Kidney (tissue), 14 donors: ENCODE measurements around the gene CITED4. TPM values are rescaled to one million over a fixed set of nuclear protein-coding genes. Genes with fewer than 3 reads are reported as not detected.

Source experiments
- DNase-seq, 5 donors: peaks; one replicate each; pipeline ENCODE4 v3.0.0-alpha.2; 2013 to 2020
- FAIRE-seq: peaks from 2 replicates; lab custom pipeline; 2012; peaks lifted over from hg19 to GRCh38; lab: Jason Lieb, UNC
- H3K27ac ChIP-seq, 2 donors: one replicate each; pipeline ENCODE4 v1.7.0; 2013; ENCODE audit warnings: low read depth in 2 of 2, low read length in 2 of 2, inconsistent platforms in 1 of 2
- H3K27me3 ChIP-seq: one replicate; pipeline ENCODE4 v1.7.1; 2013; ENCODE audit warnings: low read length, inconsistent platforms; ENCODE audit not compliant: control insufficient read depth, insufficient read depth
- H3K36me3 ChIP-seq, 3 donors: one replicate each; pipeline versions ENCODE4 v1.7.0 to v1.7.1; 2013; ENCODE audit warnings: low read length in 3 of 3, control low read depth in 1 of 3, inconsistent platforms in 1 of 3; ENCODE audit not compliant: insufficient read depth in 3 of 3, control insufficient read depth in 2 of 3
- H3K4me1 ChIP-seq, 3 donors: one replicate each; pipeline versions ENCODE4 v1.7.0 to v1.7.1; 2013; ENCODE audit warnings: low read length in 3 of 3, inconsistent platforms in 1 of 3, low read depth in 1 of 3; ENCODE audit not compliant: control insufficient read depth in 2 of 3, insufficient read depth in 2 of 3
- H3K4me3 ChIP-seq, 3 donors: one replicate each; pipeline versions ENCODE4 v1.7.0 to v1.8.1; 2013; ENCODE audit warnings: low read length in 3 of 3, control low read depth in 1 of 3, inconsistent platforms in 1 of 3
- H3K9ac ChIP-seq, 3 donors: one replicate each; pipeline versions ENCODE4 v1.7.0 to v1.7.1; 2013; ENCODE audit warnings: low read length in 3 of 3, control low read depth in 1 of 3, inconsistent platforms in 1 of 3
- H3K9me3 ChIP-seq, 3 donors: one replicate each; pipeline versions ENCODE4 v1.7.0 to v1.7.1; 2013; ENCODE audit warnings: low read length in 3 of 3, control low read depth in 1 of 3, inconsistent platforms in 1 of 3; ENCODE audit not compliant: control insufficient read depth in 2 of 3, insufficient read depth in 1 of 3
- CTCF ChIP-seq: IDR thresholded peaks from 3 replicates; pipeline ENCODE4 v1.5.1; 2012; ENCODE audit warnings: mild to moderate bottlenecking, moderate library complexity, borderline replicate concordance; ENCODE audit not compliant: insufficient read depth; ENCODE audit errors: extremely low read depth
- intact Hi-C: fragments of 100-400 bp; cut with DNase I; formaldehyde crosslinking; loops from one replicate; pipeline ENCODE4 v1.11.1; 2022
- polyA plus RNA-seq: library from polyadenylated mRNA; stranded (reverse); fragments of 350-450 nt; fragmentation: Illumina TruSeq; extraction: RNeasy Lipid Tissue Mini Kit (QIAGEN cat#74804); gene quantifications from one replicate; pipeline ENCODE4 v1.2.3, GENCODE V29; 2014; ENCODE audit warnings: low read depth, low replicate concordance; ENCODE audit not compliant: insufficient read depth
- total RNA-seq: library from RNA; stranded (reverse); fragmentation: NEBNext Ultra II Directional; extraction: Animal tissue kit (Norgen Biotek cat#: 25700); gene quantifications from one replicate; pipeline ENCODE4 v1.2.1, GENCODE V29; 2021
- donor health status: control.
- donor health status: control.
- donor health status: control.
- donor health status: control.
- donor health status: control.
- donor health status: DM: yes; HTN: yes; CAD: no.
- donor health status: Normal renal cell carcinoma (clear cell type).

Gene CITED4
- total and polyA plus RNA-seq, 2 donors from 2014 or later: 21.7 to 78.6 TPM

- FAIRE-seq: no peak
- Histone ChIP-seq H3K9me3 (peaks cover 0 to 1% (median 0%) of the 10 kb centered on the region in 3 donors), H3K9ac (no peak overlapping the region), H3K4me1 (peaks cover 0 to 7% (median 3%) of the 10 kb centered on the region in 3 donors), H3K36me3 (no peaks in the 10 kb centered on the region), H3K27ac (no peak overlapping the region), H3K27me3 (no peaks in the 10 kb centered on the region), H3K4me3 (no peak overlapping the region)
- TF ChIP-seq CTCF: no peak
- intact Hi-C loops: loop anchor here (10.0 kb wide), 1 partner anchor 115 kb away; no protein-coding TSS in a partner anchor
- peak in 1 of 5 donors; percentile 57 for DNase-seq
These were observed 22.2 kb downstream of the CITED4 start for GRCh38 chr1:40839943-40840335.

- H3K9me3 ChIP-seq: peaks cover 0 to 1% (median 0%) of the 10 kb centered on the region in 3 donors
- no peaks in the 10 kb centered on the region for H3K27me3 ChIP-seq
- TF ChIP-seq CTCF: no peak
- H3K9ac ChIP-seq: no peak overlapping the region
- no peak overlapping the region for H3K4me3 ChIP-seq
- H3K4me1 ChIP-seq: peaks cover 0 to 5% (median 3%) of the 10 kb centered on the region in 3 donors
- H3K27ac ChIP-seq: no peak overlapping the region
- no peak for FAIRE-seq
- DNase-seq: peak in 1 of 5 donors; percentile 57
- intact Hi-C loops: no loop called here
- no peaks in the 10 kb centered on the region for H3K36me3 ChIP-seq
These were observed 22.9 kb downstream of the CITED4 start for GRCh38 chr1:40838980-40839942.

DNA sequence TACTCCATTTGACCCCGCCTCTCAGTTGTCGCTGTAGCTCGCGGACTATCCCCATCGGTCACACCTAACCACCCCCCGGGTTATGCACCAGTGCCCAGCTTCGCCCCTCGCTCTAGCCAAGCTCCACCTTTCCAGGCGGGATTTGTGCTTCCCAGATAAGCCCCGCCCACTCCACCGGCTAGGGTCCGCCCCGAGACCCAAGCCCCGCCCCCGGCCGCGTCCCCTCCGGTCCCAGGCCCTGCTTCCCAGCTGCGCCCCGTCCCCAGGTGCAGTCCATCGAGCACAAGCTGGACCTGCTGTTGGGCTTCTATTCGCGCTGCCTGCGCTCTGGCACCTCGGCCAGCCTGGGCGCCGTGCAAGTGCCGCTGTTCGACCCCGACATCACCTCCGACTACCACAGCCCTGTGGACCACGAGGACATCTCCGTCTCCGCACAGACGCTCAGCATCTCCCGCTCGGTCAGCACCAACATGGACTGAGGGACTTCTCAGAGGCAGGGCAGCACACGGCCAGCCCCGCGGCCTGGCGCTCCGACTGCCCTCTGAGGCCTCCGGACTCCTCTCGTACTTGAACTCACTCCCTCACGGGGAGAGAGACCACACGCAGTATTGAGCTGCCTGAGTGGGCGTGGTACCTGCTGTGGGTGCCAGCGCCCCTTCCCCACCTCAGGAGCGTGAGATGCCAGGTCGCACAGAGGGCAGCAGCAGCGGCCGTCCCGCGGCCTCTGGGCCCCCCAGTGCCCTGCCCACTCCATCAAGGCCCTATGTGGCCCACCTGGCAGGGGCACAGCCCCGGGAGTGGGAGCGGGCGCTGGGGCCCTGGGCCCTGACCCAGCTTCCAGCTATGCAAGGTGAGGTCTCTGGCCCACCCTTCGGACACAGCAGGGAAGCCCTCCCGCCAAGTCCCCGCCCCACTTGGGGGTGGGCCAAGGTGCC, 23.9 kb downstream of the CITED4 start:
- H3K27ac ChIP-seq: no peak overlapping the region
- peak in 4 of 5 donors; percentile 56 to 85 (median 64) for DNase-seq
- peaks cover 0 to 5% (median 0%) of the 10 kb centered on the region in 3 donors for H3K4me1 ChIP-seq
- no peaks in the 10 kb centered on the region for H3K27me3 ChIP-seq
- TF ChIP-seq CTCF: no peak
- no peak overlapping the region for H3K4me3 ChIP-seq
- H3K9ac ChIP-seq: no peak overlapping the region
- H3K9me3 ChIP-seq: peaks cover 0 to 1% (median 0%) of the 10 kb centered on the region in 3 donors
- intact Hi-C loops: no loop called here
- no peak for FAIRE-seq
- no peaks in the 10 kb centered on the region for H3K36me3 ChIP-seq
